Type B pancreatic cell (in vitro differentiated cells): ENCODE results near the gene C22orf15. TPM values are rescaled to one million over a fixed set of nuclear protein-coding genes. Genes with fewer than 3 reads are reported as not detected.

Experiments
- DNase-seq: peaks from one replicate; pipeline ENCODE4 v3.0.0; 2021; ENCODE audit warnings: mixed read lengths; ENCODE audit not compliant: unreplicated experiment; ENCODE audit errors: extremely low spot score
- H3K27ac Mint-ChIP-seq: 2 replicates; pipeline ENCODE4 v1.8.0; 2021; ENCODE audit warnings: mild to moderate bottlenecking, mixed read lengths
- H3K27me3 Mint-ChIP-seq: 2 replicates; pipeline ENCODE4 v1.8.0; 2021; ENCODE audit warnings: mixed read lengths
- H3K36me3 Mint-ChIP-seq: 2 replicates; pipeline ENCODE4 v1.8.0; 2021; ENCODE audit warnings: mixed read lengths
- H3K4me1 Mint-ChIP-seq: one replicate; pipeline ENCODE4 v1.8.0; 2021; ENCODE audit warnings: mixed read lengths; ENCODE audit not compliant: unreplicated experiment
- H3K4me3 Mint-ChIP-seq: 2 replicates; pipeline ENCODE4 v1.8.0; 2021; ENCODE audit warnings: mild to moderate bottlenecking, mixed read lengths
- H3K9me3 Mint-ChIP-seq: 2 replicates; pipeline ENCODE4 v1.8.0; 2021; ENCODE audit warnings: mixed read lengths
- CTCF ChIP-seq: fragments of 200-600 bp; sonication (generic); conservative IDR thresholded peaks from 2 replicates; pipeline ENCODE4 v1.5.0; 2021; ENCODE audit warnings: antibody characterized with exemption, mild to moderate bottlenecking
- total RNA-seq: library from RNA; stranded (reverse); gene quantifications from 2 replicates; pipeline ENCODE4 v1.2.1, GENCODE V29; 2021; ENCODE audit warnings: low replicate concordance

The C22orf15 gene
- total RNA-seq, 1 donor from 2014 or later: 1.7 TPM

GRCh38 chr22:23737696-23738095 lies 25.1 kb upstream of the C22orf15 start:
- Mint-ChIP-seq H3K36me3 (peaks cover 5% of the 10 kb centered on the region), H3K4me3 (no peak overlapping the region), H3K27ac (no peak overlapping the region), H3K4me1 (no peaks in the 10 kb centered on the region), H3K27me3 (no peaks in the 10 kb centered on the region), H3K9me3 (no peaks in the 10 kb centered on the region)
- DNase-seq: no peak
- no peak for TF ChIP-seq CTCF

GRCh38 chr22:23742505-23743264 lies 20.1 kb upstream of the C22orf15 start:
- no peak for DNase-seq
- no peak overlapping the region for H3K4me3 Mint-ChIP-seq
- H3K27ac Mint-ChIP-seq: no peak overlapping the region
- H3K9me3 Mint-ChIP-seq: no peaks in the 10 kb centered on the region
- H3K4me1 Mint-ChIP-seq: peaks cover 8% of the 10 kb centered on the region
- TF ChIP-seq CTCF: no peak
- H3K27me3 Mint-ChIP-seq: no peaks in the 10 kb centered on the region
- H3K36me3 Mint-ChIP-seq: peaks cover 31% of the 10 kb centered on the region

GRCh38 chr22:23743303-23743705 lies 19.5 kb upstream of the C22orf15 start:
- no peak for TF ChIP-seq CTCF
- H3K4me3 Mint-ChIP-seq: no peak overlapping the region
- H3K4me1 Mint-ChIP-seq: peaks cover 8% of the 10 kb centered on the region
- DNase-seq: no peak
- no peak overlapping the region for H3K27ac Mint-ChIP-seq
- H3K36me3 Mint-ChIP-seq: peaks cover 31% of the 10 kb centered on the region
- no peaks in the 10 kb centered on the region for H3K27me3 Mint-ChIP-seq
- no peaks in the 10 kb centered on the region for H3K9me3 Mint-ChIP-seq

GRCh38 chr22:23744001-23744400 lies 18.8 kb upstream of the C22orf15 start:
- no peak for DNase-seq
- TF ChIP-seq CTCF: no peak
- no peaks in the 10 kb centered on the region for H3K27me3 Mint-ChIP-seq
- H3K9me3 Mint-ChIP-seq: no peaks in the 10 kb centered on the region
- H3K36me3 Mint-ChIP-seq: peaks cover 31% of the 10 kb centered on the region
- H3K4me1 Mint-ChIP-seq: peaks cover 8% of the 10 kb centered on the region
- no peak overlapping the region for H3K4me3 Mint-ChIP-seq
- H3K27ac Mint-ChIP-seq: no peak overlapping the region

- no peak overlapping the region for H3K27ac Mint-ChIP-seq
- H3K36me3 Mint-ChIP-seq: peaks cover 31% of the 10 kb centered on the region
- H3K4me1 Mint-ChIP-seq: peaks cover 8% of the 10 kb centered on the region
- H3K4me3 Mint-ChIP-seq: no peak overlapping the region
- no peak for TF ChIP-seq CTCF
- no peaks in the 10 kb centered on the region for H3K9me3 Mint-ChIP-seq
- no peaks in the 10 kb centered on the region for H3K27me3 Mint-ChIP-seq
- no peak for DNase-seq
Measured at GRCh38 chr22:23744485-23744884, 18.3 kb upstream of the C22orf15 start.
